Measurements from ENCODE around the gene PLD1.

Gene PLD1

GRCh38 chr3:171776839-171777583 lies 33.3 kb downstream of the PLD1 start:
- H3K79me2 ChIP-seq (ENCODE audit: control insufficient read depth, low read length) = no peaks in the 10 kb centered on the region
- no peak overlapping the region for H3K4me3 ChIP-seq (ENCODE audit: low read length)

GRCh38 chr3:171776411-171776810 lies 33.9 kb downstream of the PLD1 start:
- Histone ChIP-seq H3K9me2 (replicated peaks; ENCODE audit: control insufficient read depth, low read length) (no peaks in the 10 kb centered on the region), H3K36me3 (ENCODE audit: control insufficient read depth, low read length) (no peaks in the 10 kb centered on the region), H3F3A (ENCODE audit: control insufficient read depth, insufficient read depth) (no peaks in the 10 kb centered on the region), H3K27ac (ENCODE audit: low read depth, low read length) (no peak overlapping the region), H3K9me3 (ENCODE audit: control insufficient read depth, insufficient read depth, low read length) (no peaks in the 10 kb centered on the region), H3K4me1 (ENCODE audit: control insufficient read depth, low read length) (no peaks in the 10 kb centered on the region), H3K4me3 (ENCODE audit: low read length) (no peak overlapping the region), H4K20me1 (ENCODE audit: control insufficient read depth, insufficient read depth, low read depth, low read length) (no peaks in the 10 kb centered on the region), H3K4me2 (ENCODE audit: low read length) (no peak overlapping the region), H3K79me2 (ENCODE audit: control insufficient read depth, low read length) (no peaks in the 10 kb centered on the region), H3K27me3 (ENCODE audit: control insufficient read depth, low read length) (no peaks in the 10 kb centered on the region; the same call in 1 of the 2 replicates)
- no peak for TF ChIP-seq CTCF (IDR thresholded peaks at IDR 0.05; ENCODE audit: low read depth, low read length, poor library complexity, severe bottlenecking)
- no peak for TF ChIP-seq EZH2phosphoT487 (IDR thresholded peaks at IDR 0.05; ENCODE audit: borderline replicate concordance, low read length)

More at GRCh38 chr3:171776839-171777583, 33.3 kb downstream of the PLD1 start:
- Histone ChIP-seq H3K27me3 (ENCODE audit: control insufficient read depth, low read length) (no peaks in the 10 kb centered on the region), H3K9me2 (replicated peaks; ENCODE audit: control insufficient read depth, low read length) (no peaks in the 10 kb centered on the region), H3F3A (ENCODE audit: control insufficient read depth, insufficient read depth) (no peaks in the 10 kb centered on the region), H3K9me3 (ENCODE audit: control insufficient read depth, insufficient read depth, low read length) (no peaks in the 10 kb centered on the region), H3K4me2 (ENCODE audit: low read length) (no peak overlapping the region), H3K4me1 (ENCODE audit: control insufficient read depth, low read length) (no peaks in the 10 kb centered on the region), H3K27ac (ENCODE audit: low read depth, low read length) (no peak overlapping the region), H4K20me1 (ENCODE audit: control insufficient read depth, insufficient read depth, low read depth, low read length) (no peaks in the 10 kb centered on the region), H3K36me3 (ENCODE audit: control insufficient read depth, low read length) (no peaks in the 10 kb centered on the region)
- TF ChIP-seq CTCF (IDR thresholded peaks at IDR 0.05; ENCODE audit: low read depth, low read length, poor library complexity, severe bottlenecking) (no peak), EZH2phosphoT487 (IDR thresholded peaks at IDR 0.05; ENCODE audit: borderline replicate concordance, low read length) (no peak)

GRCh38 chr3:171775943-171776342 lies 34.3 kb downstream of the PLD1 start:
- no peak for TF ChIP-seq CTCF (IDR thresholded peaks at IDR 0.05; ENCODE audit: low read depth, low read length, poor library complexity, severe bottlenecking)
- TF ChIP-seq EZH2phosphoT487 (IDR thresholded peaks at IDR 0.05; ENCODE audit: borderline replicate concordance, low read length) = no peak
- H3K9me3 ChIP-seq (ENCODE audit: control insufficient read depth, insufficient read depth, low read length) = no peaks in the 10 kb centered on the region
- no peaks in the 10 kb centered on the region for H3K9me2 ChIP-seq (replicated peaks; ENCODE audit: control insufficient read depth, low read length)
- H3K27ac ChIP-seq (ENCODE audit: low read depth, low read length) = no peak overlapping the region
- H3F3A ChIP-seq (ENCODE audit: control insufficient read depth, insufficient read depth) = no peaks in the 10 kb centered on the region
- H3K27me3 ChIP-seq (ENCODE audit: control insufficient read depth, low read length) = peaks cover 2% of the 10 kb centered on the region; the same call in 1 of the 2 replicates
- H3K4me1 ChIP-seq (ENCODE audit: control insufficient read depth, low read length) = no peaks in the 10 kb centered on the region
- H3K79me2 ChIP-seq (ENCODE audit: control insufficient read depth, low read length) = no peaks in the 10 kb centered on the region
- H3K4me2 ChIP-seq (ENCODE audit: low read length) = no peak overlapping the region
- H3K36me3 ChIP-seq (ENCODE audit: control insufficient read depth, low read length) = no peaks in the 10 kb centered on the region
- H4K20me1 ChIP-seq (ENCODE audit: control insufficient read depth, insufficient read depth, low read depth, low read length) = no peaks in the 10 kb centered on the region
- H3K4me3 ChIP-seq (ENCODE audit: low read length) = no peak overlapping the region
